BLaER1 treated with 17β-estradiol and CSF1 and Interleukin-3, amounts not matched to agents 10 nM and 100 nM (cell line): Measurements from ENCODE around the gene GPX3.

ENCODE experiments used
- H3K27ac ChIP-seq, 11 experiments: shearing (Covaris generic); formaldehyde crosslinking; 2 replicates each; pipeline ENCODE4 v1.8.1; 2022
- H3K27me3 ChIP-seq, 11 experiments: shearing (Covaris generic); formaldehyde crosslinking; 2 replicates each; pipeline ENCODE4 v1.8.1; 2022
- H3K36me3 ChIP-seq, 11 experiments: shearing (Covaris generic); formaldehyde crosslinking; 2 replicates each; pipeline ENCODE4 v1.8.1; 2022
- H3K4me1 ChIP-seq, 10 experiments: shearing (Covaris generic); formaldehyde crosslinking; 2 replicates each; pipeline ENCODE4 v1.8.1; 2022
- H3K4me2 ChIP-seq, 11 experiments: shearing (Covaris generic); formaldehyde crosslinking; 2 replicates each; pipeline ENCODE4 v1.8.1; 2022
- H3K4me3 ChIP-seq, 10 experiments: shearing (Covaris generic); formaldehyde crosslinking; 2 replicates each; pipeline ENCODE4 v1.8.1; 2022
- H3K9ac ChIP-seq, 11 experiments: shearing (Covaris generic); formaldehyde crosslinking; 2 replicates each; pipeline ENCODE4 v1.8.1; 2022
- H3K9me3 ChIP-seq, 11 experiments: shearing (Covaris generic); formaldehyde crosslinking; replicated peaks in 1 of 11; 2 replicates each; pipeline ENCODE4 v1.8.1; 2022
- H4K20me1 ChIP-seq, 11 experiments: shearing (Covaris generic); formaldehyde crosslinking; 2 replicates each; pipeline ENCODE4 v1.8.1; 2022
- Cebpa-rat ChIP-seq, 11 experiments: shearing (Covaris generic); IDR thresholded peaks; 2 replicates each; pipeline ENCODE4 v1.8.1; 2022

GPX3 gene

GRCh38 chr5:151018846-151019245 is 1.5 kb upstream of the GPX3 start:
- peaks cover 0 to 5% (median 0%) of the 10 kb centered on the region in 11 experiments; a peak in 1 of 22 replicates for H3K36me3 ChIP-seq
- no peak overlapping the region for H3K27ac ChIP-seq
- H3K4me3 ChIP-seq = no peak overlapping the region
- H3K9me3 ChIP-seq = no peaks in the 10 kb centered on the region
- peak overlapping the region in 6 of 11 experiments; percentile 7 to 99 (median 94); a peak in 5 of 22 replicates for H3K4me2 ChIP-seq
- TF ChIP-seq Cebpa-rat (IDR thresholded peaks at IDR 0.05) = no peak
- H4K20me1 ChIP-seq = peaks cover 0 to 31% (median 6%) of the 10 kb centered on the region in 11 experiments; a peak in 10 of 22 replicates
- H3K27me3 ChIP-seq = peaks cover 0 to 26% (median 15%) of the 10 kb centered on the region in 11 experiments; a peak in 15 of 22 replicates
- no peak overlapping the region for H3K9ac ChIP-seq
- H3K4me1 ChIP-seq = peaks cover 25 to 77% (median 41%) of the 10 kb centered on the region in 10 experiments

DNA sequence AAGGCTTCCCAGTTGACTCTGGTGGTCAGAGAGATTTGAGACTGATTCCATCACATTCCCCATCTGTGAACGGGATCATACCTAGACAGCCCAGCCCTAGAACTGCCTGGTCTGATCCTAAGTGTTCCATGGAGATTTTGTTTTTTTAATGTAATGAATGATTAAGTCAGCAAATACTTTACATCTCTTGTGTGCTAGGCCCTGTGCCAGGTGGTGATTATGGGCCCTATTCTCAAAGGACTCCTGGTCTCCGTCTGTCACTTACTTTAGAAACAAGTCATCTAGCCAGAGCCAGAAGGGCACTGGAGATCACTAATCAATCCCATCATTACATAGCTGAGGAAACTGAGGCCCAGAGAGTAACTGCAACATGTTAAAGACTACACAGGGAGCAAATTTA is 1.1 kb upstream of the GPX3 start:
- no peak for TF ChIP-seq Cebpa-rat (IDR thresholded peaks at IDR 0.05)
- Histone ChIP-seq H3K27me3 (peaks cover 0 to 26% (median 15%) of the 10 kb centered on the region in 11 experiments; a peak in 15 of 22 replicates), H3K4me2 (peak overlapping the region in 9 of 11 experiments; percentile 1 to 99 (median 98); a peak in 8 of 22 replicates), H4K20me1 (peaks cover 0 to 36% (median 6%) of the 10 kb centered on the region in 11 experiments; a peak in 10 of 22 replicates), H3K9ac (no peak overlapping the region), H3K4me3 (no peak overlapping the region), H3K36me3 (peaks cover 0 to 10% (median 0%) of the 10 kb centered on the region in 11 experiments; a peak in 2 of 22 replicates), H3K4me1 (peaks cover 25 to 82% (median 41%) of the 10 kb centered on the region in 10 experiments), H3K9me3 (no peaks in the 10 kb centered on the region), H3K27ac (no peak overlapping the region)

- H3K36me3 ChIP-seq = peaks cover 6 to 30% (median 17%) of the 10 kb centered on the region in 11 experiments; a peak in 17 of 22 replicates
- peaks cover 25 to 94% (median 38%) of the 10 kb centered on the region in 10 experiments for H3K4me1 ChIP-seq
- no peaks in the 10 kb centered on the region for H3K9me3 ChIP-seq
- H3K9ac ChIP-seq = no peak overlapping the region
- H4K20me1 ChIP-seq = peaks cover 0 to 57% (median 10%) of the 10 kb centered on the region in 11 experiments; a peak in 10 of 22 replicates
- peak overlapping the region; percentile 92 to 99 (median 99) for H3K4me2 ChIP-seq
- TF ChIP-seq Cebpa-rat (IDR thresholded peaks at IDR 0.05) = no peak
- H3K27ac ChIP-seq = no peak overlapping the region
- peak overlapping the region in 1 of 10 experiments; percentile 62; a peak in 2 of 20 replicates for H3K4me3 ChIP-seq
- peaks cover 0 to 26% (median 15%) of the 10 kb centered on the region in 11 experiments; a peak in 15 of 22 replicates for H3K27me3 ChIP-seq
Measured at GRCh38 chr5:151021746-151022145, 1.4 kb downstream of the GPX3 start.

- Histone ChIP-seq H3K4me2 (peak overlapping the region in 7 of 11 experiments; percentile 96 to 99 (median 99); a peak in 9 of 22 replicates), H3K9ac (no peak overlapping the region), H3K4me1 (peaks cover 25 to 93% (median 38%) of the 10 kb centered on the region in 10 experiments), H3K9me3 (no peaks in the 10 kb centered on the region), H3K27ac (no peak overlapping the region), H3K4me3 (no peak overlapping the region), H3K36me3 (peaks cover 12 to 38% (median 25%) of the 10 kb centered on the region in 11 experiments; a peak in 21 of 22 replicates), H3K27me3 (peaks cover 0 to 26% (median 15%) of the 10 kb centered on the region in 11 experiments; a peak in 15 of 22 replicates), H4K20me1 (peaks cover 0 to 65% (median 10%) of the 10 kb centered on the region in 11 experiments; a peak in 10 of 22 replicates)
- no peak for TF ChIP-seq Cebpa-rat (IDR thresholded peaks at IDR 0.05)
Measured at GRCh38 chr5:151022511-151023018, 2.2 kb downstream of the GPX3 start.

- no peak for TF ChIP-seq Cebpa-rat (IDR thresholded peaks at IDR 0.05)
- Histone ChIP-seq H4K20me1 (peaks cover 0 to 71% (median 10%) of the 10 kb centered on the region in 11 experiments; a peak in 10 of 22 replicates), H3K4me2 (peak overlapping the region in 2 of 11 experiments; percentile 99; a peak in 2 of 22 replicates), H3K4me1 (peaks cover 25 to 97% (median 38%) of the 10 kb centered on the region in 10 experiments), H3K27ac (no peak overlapping the region), H3K9ac (no peak overlapping the region), H3K36me3 (peaks cover 18 to 44% (median 31%) of the 10 kb centered on the region in 11 experiments), H3K4me3 (no peak overlapping the region), H3K27me3 (peaks cover 0 to 26% (median 15%) of the 10 kb centered on the region in 11 experiments; a peak in 15 of 22 replicates), H3K9me3 (no peaks in the 10 kb centered on the region)
Measured at GRCh38 chr5:151023047-151023615, 2.7 kb downstream of the GPX3 start.

DNA sequence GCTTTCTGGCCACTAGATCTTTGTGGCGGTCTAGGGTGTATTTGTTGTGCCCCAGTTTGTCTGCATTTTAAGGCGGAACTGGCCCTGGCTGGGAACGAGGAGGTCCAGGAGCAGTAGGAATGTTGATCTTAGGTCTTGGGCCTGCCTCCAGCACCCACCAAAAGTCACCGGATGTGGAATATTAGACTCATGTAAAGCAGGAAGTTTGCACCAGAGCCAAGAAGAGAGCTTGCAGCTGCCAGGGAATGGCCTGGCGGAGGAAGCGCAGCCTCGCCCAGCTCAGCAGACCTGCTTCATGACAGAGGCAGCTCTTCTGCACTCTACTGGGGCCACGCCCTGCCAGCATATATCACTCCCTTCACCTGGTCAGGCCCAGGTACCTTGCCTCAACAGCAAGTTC is 3.3 kb downstream of the GPX3 start:
- TF ChIP-seq Cebpa-rat (IDR thresholded peaks at IDR 0.05) = no peak
- peaks cover 25 to 98% (median 35%) of the 10 kb centered on the region in 10 experiments for H3K4me1 ChIP-seq
- no peak overlapping the region for H3K4me3 ChIP-seq
- peaks cover 23 to 49% (median 36%) of the 10 kb centered on the region in 11 experiments for H3K36me3 ChIP-seq
- no peak overlapping the region for H3K27ac ChIP-seq
- no peak overlapping the region for H3K9ac ChIP-seq
- H4K20me1 ChIP-seq = peaks cover 0 to 76% (median 10%) of the 10 kb centered on the region in 11 experiments; a peak in 10 of 22 replicates
- peaks cover 0 to 26% (median 15%) of the 10 kb centered on the region in 11 experiments; a peak in 15 of 22 replicates for H3K27me3 ChIP-seq
- H3K4me2 ChIP-seq = peak overlapping the region in 2 of 11 experiments; percentile 23 to 54; a peak in 3 of 22 replicates
- no peaks in the 10 kb centered on the region for H3K9me3 ChIP-seq

DNA sequence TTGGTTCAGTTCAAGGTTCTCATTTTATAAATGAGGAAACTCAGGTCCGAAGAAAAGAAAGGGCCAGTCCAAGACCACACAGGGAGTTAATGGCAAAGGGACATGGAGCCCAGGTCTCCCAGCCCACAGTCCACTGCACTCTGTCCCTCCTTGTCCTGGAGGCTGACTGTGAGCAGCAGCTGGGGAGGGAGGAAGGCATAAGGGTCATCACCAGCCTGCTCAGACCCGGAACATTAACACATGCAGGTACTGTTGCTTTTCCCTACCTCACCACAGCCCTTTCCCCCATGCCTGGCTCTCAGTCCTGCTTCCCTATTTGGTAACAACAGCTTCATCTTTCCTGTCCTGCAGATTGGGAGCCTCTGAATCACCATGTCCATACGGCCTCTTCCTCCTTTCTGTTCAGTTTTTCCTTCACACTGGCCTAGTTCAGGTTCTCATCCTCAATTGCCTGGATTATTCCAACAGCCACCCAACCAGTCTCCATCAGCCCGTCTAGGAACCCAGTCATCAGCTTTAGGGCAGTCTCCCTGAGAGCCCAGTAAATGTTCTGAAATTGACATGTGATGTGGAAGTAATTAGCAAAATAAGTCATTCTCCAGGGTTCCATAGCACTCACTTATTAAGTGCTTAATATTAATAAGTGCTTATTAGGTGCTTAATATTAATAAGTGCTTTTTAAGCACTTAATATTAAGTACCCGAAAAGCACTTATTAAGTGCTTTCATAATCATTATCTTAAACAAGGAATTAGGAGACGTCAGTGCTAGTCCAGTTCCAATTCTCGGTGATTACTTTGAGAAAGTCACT is 4.3 kb downstream of the GPX3 start:
- peak overlapping the region in 4 of 11 experiments; percentile 3 to 54 (median 18); a peak in 4 of 22 replicates for H3K4me2 ChIP-seq
- no peak overlapping the region for H3K4me3 ChIP-seq
- peaks cover 33 to 59% (median 46%) of the 10 kb centered on the region in 11 experiments for H3K36me3 ChIP-seq
- TF ChIP-seq Cebpa-rat (IDR thresholded peaks at IDR 0.05) = no peak
- H3K27ac ChIP-seq = no peak overlapping the region
- no peak overlapping the region for H3K9ac ChIP-seq
- H3K9me3 ChIP-seq = no peaks in the 10 kb centered on the region
- peaks cover 0 to 24% (median 15%) of the 10 kb centered on the region in 11 experiments; a peak in 15 of 22 replicates for H3K27me3 ChIP-seq
- H4K20me1 ChIP-seq = peaks cover 0 to 85% (median 10%) of the 10 kb centered on the region in 11 experiments; a peak in 10 of 22 replicates
- peaks cover 22 to 90% (median 27%) of the 10 kb centered on the region in 10 experiments for H3K4me1 ChIP-seq

- H3K27ac ChIP-seq = no peak overlapping the region
- TF ChIP-seq Cebpa-rat (IDR thresholded peaks at IDR 0.05) = no peak
- peaks cover 0 to 20% (median 13%) of the 10 kb centered on the region in 11 experiments; a peak in 15 of 22 replicates for H3K27me3 ChIP-seq
- H3K9ac ChIP-seq = no peak overlapping the region
- H3K4me3 ChIP-seq = no peak overlapping the region
- peaks cover 17 to 84% (median 21%) of the 10 kb centered on the region in 10 experiments for H3K4me1 ChIP-seq
- H4K20me1 ChIP-seq = peaks cover 0 to 91% (median 10%) of the 10 kb centered on the region in 11 experiments; a peak in 11 of 22 replicates
- H3K9me3 ChIP-seq = no peaks in the 10 kb centered on the region
- H3K4me2 ChIP-seq = peak overlapping the region in 2 of 11 experiments; percentile 23 to 54; a peak in 2 of 22 replicates
- peaks cover 39 to 65% (median 52%) of the 10 kb centered on the region in 11 experiments for H3K36me3 ChIP-seq
Measured at GRCh38 chr5:151025250-151025606, 4.8 kb downstream of the GPX3 start.
